ENCODE measurements around the gene RADX.

The RADX gene
- long read RNA-seq, result 0 reads

GRCh38 chrX:106611679-106612392 is at the start of gene RADX:
TSS of gene RADX (plus strand) at chrX:106611978. CDS start at chrX:106612081, 103 bp downstream.
- H3K4me3 ChIP-seq (replicated peaks; ENCODE audit: insufficient read depth, low read length), result no peak within 1 kb of the TSS
- no peak within 1 kb of the TSS for H3K27ac ChIP-seq (replicated peaks)
- TF ChIP-seq CTCF (IDR thresholded peaks at IDR 0.05; ENCODE audit: insufficient read depth, low read length) (no peak), REST (IDR thresholded peaks at IDR 0.05; ENCODE audit: insufficient replicate concordance, low read depth) (no peak)
- peaks cover 5% of the 10 kb centered on the region for H3K27me3 ChIP-seq (ENCODE audit: insufficient read depth, poor library complexity, severe bottlenecking)
- DNase-seq (ENCODE audit: low read depth in 1 of 2, low spot score in 1 of 2), result peak in 1 of 2 experiments; percentile 32

- TF ChIP-seq POLR2AphosphoS5 (IDR thresholded peaks at IDR 0.05; ENCODE audit: low read depth) (no peak), CTCF (IDR thresholded peaks at IDR 0.05; ENCODE audit: insufficient read depth, low read length) (no peak), GABPA (IDR thresholded peaks at IDR 0.05; ENCODE audit: low read depth) (no peak)
- H3K27me3 ChIP-seq (ENCODE audit: insufficient read depth, poor library complexity, severe bottlenecking), result no peaks in the 10 kb centered on the region
- DNase-seq (ENCODE audit: low read depth in 1 of 2, low spot score in 1 of 2), result no peak
Observed at GRCh38 chrX:106564986-106565385, 46.8 kb upstream of the RADX start.

GRCh38 chrX:106566362-106566761 is 45.4 kb upstream of the RADX start:
- DNase-seq (ENCODE audit: low read depth in 1 of 2, low spot score in 1 of 2), result no peak
- no peak overlapping the region for H3K4me3 ChIP-seq (replicated peaks; ENCODE audit: insufficient read depth, low read length)
- no peaks in the 10 kb centered on the region for H3K27me3 ChIP-seq (ENCODE audit: insufficient read depth, poor library complexity, severe bottlenecking)
- no peak overlapping the region for H3K27ac ChIP-seq (replicated peaks)
- no peak for TF ChIP-seq GABPA (IDR thresholded peaks at IDR 0.05; ENCODE audit: low read depth)
- no peak for TF ChIP-seq CTCF (IDR thresholded peaks at IDR 0.05; ENCODE audit: insufficient read depth, low read length)
- no peak for TF ChIP-seq REST (IDR thresholded peaks at IDR 0.05; ENCODE audit: insufficient replicate concordance, low read depth)
- no peak for TF ChIP-seq SPI1 (IDR thresholded peaks at IDR 0.05; ENCODE audit: borderline replicate concordance, low read depth)
- TF ChIP-seq POLR2AphosphoS5 (IDR thresholded peaks at IDR 0.05; ENCODE audit: low read depth), result no peak

More at GRCh38 chrX:106564986-106565385, 46.8 kb upstream of the RADX start:
- Histone ChIP-seq H3K4me3 (replicated peaks; ENCODE audit: insufficient read depth, low read length) (no peak overlapping the region), H3K27ac (replicated peaks) (no peak overlapping the region)

GRCh38 chrX:106581856-106582255 is 29.9 kb upstream of the RADX start:
- H3K27ac ChIP-seq (replicated peaks), result no peak overlapping the region
- no peak for DNase-seq (ENCODE audit: low read depth in 1 of 2, low spot score in 1 of 2)
- H3K27me3 ChIP-seq (ENCODE audit: insufficient read depth, poor library complexity, severe bottlenecking), result no peaks in the 10 kb centered on the region
- H3K4me3 ChIP-seq (replicated peaks; ENCODE audit: insufficient read depth, low read length), result no peak overlapping the region
- no peak for TF ChIP-seq GABPA (IDR thresholded peaks at IDR 0.05; ENCODE audit: low read depth)
- no peak for TF ChIP-seq SPI1 (IDR thresholded peaks at IDR 0.05; ENCODE audit: borderline replicate concordance, low read depth)
- no peak for TF ChIP-seq CTCF (IDR thresholded peaks at IDR 0.05; ENCODE audit: insufficient read depth, low read length)
